Fibroblast of skin of scalp (primary cell): ENCODE measurements around the gene LRMDA.
A peak's percentile ranks its signal among the peaks of the same experiment; 100 is the strongest.

Source experiments
- DNase-seq: peaks from one replicate; pipeline ENCODE4 v3.0.0-alpha.2; 2013

Gene LRMDA

GRCh38 chr10:76190634-76191270 lies 759.3 kb downstream of the LRMDA start:
- DNase-seq = no peak

GRCh38 chr10:76191336-76191735 lies 759.9 kb downstream of the LRMDA start:
- no peak for DNase-seq

- no peak for DNase-seq
Observed at GRCh38 chr10:76192151-76192550, 760.7 kb downstream of the LRMDA start.

GRCh38 chr10:76192694-76193320 lies 761.4 kb downstream of the LRMDA start:
- no peak for DNase-seq

GRCh38 chr10:76195654-76196390 lies 764.4 kb downstream of the LRMDA start:
- DNase-seq = peak; percentile 54

GRCh38 chr10:76197293-76197692 lies 765.9 kb downstream of the LRMDA start:
- DNase-seq = no peak

GRCh38 chr10:76198287-76199035 lies 767.0 kb downstream of the LRMDA start:
- no peak for DNase-seq

- no peak for DNase-seq
Observed at GRCh38 chr10:76201962-76202361, 770.5 kb downstream of the LRMDA start.

GRCh38 chr10:76202777-76203176 lies 771.4 kb downstream of the LRMDA start:
- DNase-seq = peak; percentile 95

- peak; percentile 42 for DNase-seq
Observed at GRCh38 chr10:76205361-76205760, 773.9 kb downstream of the LRMDA start.

- no peak for DNase-seq
Observed at GRCh38 chr10:76206797-76207352, 775.5 kb downstream of the LRMDA start.

- peak; percentile 60 for DNase-seq
Observed at GRCh38 chr10:76209135-76209534, 777.7 kb downstream of the LRMDA start.

- DNase-seq = peak; percentile 46
Observed at GRCh38 chr10:76210211-76210610, 778.8 kb downstream of the LRMDA start.

GRCh38 chr10:76211691-76212090 lies 780.3 kb downstream of the LRMDA start:
- DNase-seq = peak; percentile 74

GRCh38 chr10:76213876-76214275 lies 782.5 kb downstream of the LRMDA start:
- DNase-seq = no peak

GRCh38 chr10:76218035-76218434 lies 786.6 kb downstream of the LRMDA start:
- DNase-seq = no peak

GRCh38 chr10:76229341-76229740 lies 797.9 kb downstream of the LRMDA start:
- peak; percentile 36 for DNase-seq

GRCh38 chr10:76230921-76231285 lies 799.5 kb downstream of the LRMDA start:
- no peak for DNase-seq

GRCh38 chr10:76231286-76231934 lies 800.0 kb downstream of the LRMDA start:
- no peak for DNase-seq

- DNase-seq = no peak
Observed at GRCh38 chr10:76234499-76235226, 803.2 kb downstream of the LRMDA start.

- peak; percentile 64 for DNase-seq
Observed at GRCh38 chr10:76236356-76236755, 804.9 kb downstream of the LRMDA start.

GRCh38 chr10:76242956-76243355 lies 811.5 kb downstream of the LRMDA start:
- no peak for DNase-seq
